GM19099 (cell line): ENCODE results near the gene RPS6KA6.

Experiments
- POLR2A ChIP-seq: IDR thresholded peaks from 3 replicates; pipeline ENCODE4 v1.6.1; 2011; ENCODE audit warnings: low read depth; ENCODE audit not compliant: insufficient read length; ENCODE audit errors: extremely low read depth

RPS6KA6 gene

DNA sequence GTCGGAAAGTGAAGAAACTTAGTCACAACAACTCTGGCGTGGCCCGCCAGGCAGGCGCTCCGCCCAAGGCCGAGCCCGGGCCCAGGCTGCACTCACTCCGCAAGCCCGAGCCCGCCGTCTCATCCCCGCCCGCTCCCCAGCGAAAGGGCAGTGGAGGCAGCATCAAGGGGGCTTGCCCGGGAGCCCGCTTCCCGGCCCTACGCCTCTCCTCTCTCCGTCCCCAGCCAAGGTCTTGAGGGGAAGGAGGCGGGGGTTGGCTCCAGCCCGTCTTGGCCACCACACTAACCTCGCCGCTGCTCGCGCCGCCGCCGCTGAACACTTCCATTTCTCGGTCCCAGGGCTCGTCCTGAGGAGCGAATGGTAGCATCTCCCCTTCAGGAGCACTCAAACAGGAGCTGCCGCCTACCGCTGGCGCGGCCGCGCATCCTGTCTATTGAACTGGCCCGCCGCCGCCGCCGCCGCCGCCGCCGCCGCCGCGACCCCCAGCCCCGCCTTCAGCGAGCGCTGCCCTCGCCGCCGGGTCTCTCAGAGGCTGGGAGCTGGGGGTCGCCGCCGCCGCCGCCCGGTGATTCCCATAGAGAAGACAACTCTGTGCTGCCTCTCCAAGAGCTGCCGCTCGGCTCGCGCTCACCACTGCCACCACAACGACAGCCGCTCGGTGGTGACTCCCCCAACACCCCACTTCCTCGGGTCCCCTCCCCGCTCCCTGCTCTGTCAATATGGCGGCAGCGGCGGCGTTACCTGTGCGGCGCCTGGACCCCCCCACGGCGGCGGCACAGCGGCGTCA lies at the start of gene RPS6KA6:
Gene RPS6KA6, minus strand, starts transcription at position 667 of the 787 bp plus-strand sequence. Its CDS starts 300 bp downstream, at position 367.
- TF ChIP-seq POLR2A: no peak

- TF ChIP-seq POLR2A: no peak
Observed at GRCh38 chrX:84224741-84225140, 36.7 kb upstream of the RPS6KA6 start.

DNA sequence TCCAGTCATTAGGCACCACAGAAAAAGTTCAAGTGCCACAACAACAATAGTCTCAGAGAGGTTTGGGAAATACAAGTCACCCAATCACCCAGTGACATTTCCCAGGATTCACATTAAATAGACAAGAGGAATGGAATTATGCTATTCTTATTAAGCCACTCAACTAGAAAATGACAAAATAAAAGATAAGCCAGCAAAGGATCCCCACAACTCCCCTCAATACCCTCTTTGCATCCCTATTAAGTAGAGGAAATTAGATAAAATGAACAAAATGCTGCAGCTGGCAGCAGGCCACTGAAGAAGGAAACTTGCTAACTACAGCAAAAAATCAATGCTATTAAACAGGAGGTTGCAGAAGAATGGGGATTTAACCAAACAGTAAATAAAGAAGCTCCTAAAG lies 35.3 kb upstream of the RPS6KA6 start:
- no peak for TF ChIP-seq POLR2A

DNA sequence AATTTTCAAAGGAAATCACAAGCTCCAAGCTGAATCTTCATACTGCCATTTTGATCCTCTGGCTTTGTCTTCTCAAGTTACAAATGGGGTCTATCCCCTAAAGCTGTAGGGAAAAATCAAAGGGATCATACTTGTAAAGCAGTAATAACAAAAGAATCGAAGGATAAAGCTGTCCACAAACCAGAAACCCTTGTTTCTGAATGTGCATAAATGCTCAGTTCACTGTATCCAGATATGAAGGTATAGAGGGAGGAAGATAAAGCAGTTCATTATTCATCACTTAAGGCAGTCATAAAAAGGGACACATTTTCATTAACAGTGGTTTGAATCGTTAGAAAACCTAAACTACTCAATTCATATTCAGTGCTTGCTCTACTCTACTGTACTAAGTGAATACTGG lies 33.2 kb upstream of the RPS6KA6 start:
- TF ChIP-seq POLR2A: no peak

DNA sequence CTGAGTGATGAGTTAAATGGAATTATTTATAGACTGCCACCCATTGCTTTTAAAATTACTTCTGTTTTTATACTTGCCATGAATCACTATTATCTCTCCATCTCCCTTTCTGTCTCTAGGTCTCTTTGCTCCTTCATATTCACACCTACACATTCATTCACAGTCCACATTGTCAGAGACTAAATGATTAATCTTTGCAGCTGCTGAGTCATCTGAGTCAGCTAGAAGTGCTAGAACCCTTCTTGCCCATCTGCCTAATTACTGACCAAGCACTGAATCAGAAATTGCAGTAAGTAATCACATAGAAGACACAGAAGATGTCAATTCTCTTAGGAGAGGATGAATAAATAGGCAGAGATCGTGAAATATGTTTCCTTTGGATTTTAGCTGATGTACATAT lies 31.6 kb upstream of the RPS6KA6 start:
- no peak for TF ChIP-seq POLR2A

GRCh38 chrX:84218726-84219125 lies 30.7 kb upstream of the RPS6KA6 start:
- no peak for TF ChIP-seq POLR2A

GRCh38 chrX:84216881-84217280 lies 28.9 kb upstream of the RPS6KA6 start:
- TF ChIP-seq POLR2A: no peak

DNA sequence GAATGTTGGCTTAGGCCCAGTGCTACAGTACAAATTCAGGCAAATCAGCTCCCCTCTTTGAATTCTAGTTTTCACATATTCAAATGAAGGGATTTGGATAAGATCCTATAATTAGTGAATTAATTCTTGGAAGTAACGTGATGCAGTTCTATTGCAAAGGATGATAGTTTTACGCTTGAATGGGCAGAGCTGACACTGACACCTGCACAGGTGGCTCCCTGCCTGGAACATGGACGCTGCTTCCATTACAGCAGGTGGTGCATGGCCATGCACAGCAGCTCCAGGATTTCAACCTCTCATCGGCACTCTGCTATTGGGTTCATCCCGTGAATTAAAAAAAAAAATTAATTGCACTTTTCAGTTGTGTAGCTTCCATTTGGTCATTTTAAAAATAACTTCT lies 28.4 kb upstream of the RPS6KA6 start:
- no peak for TF ChIP-seq POLR2A

DNA sequence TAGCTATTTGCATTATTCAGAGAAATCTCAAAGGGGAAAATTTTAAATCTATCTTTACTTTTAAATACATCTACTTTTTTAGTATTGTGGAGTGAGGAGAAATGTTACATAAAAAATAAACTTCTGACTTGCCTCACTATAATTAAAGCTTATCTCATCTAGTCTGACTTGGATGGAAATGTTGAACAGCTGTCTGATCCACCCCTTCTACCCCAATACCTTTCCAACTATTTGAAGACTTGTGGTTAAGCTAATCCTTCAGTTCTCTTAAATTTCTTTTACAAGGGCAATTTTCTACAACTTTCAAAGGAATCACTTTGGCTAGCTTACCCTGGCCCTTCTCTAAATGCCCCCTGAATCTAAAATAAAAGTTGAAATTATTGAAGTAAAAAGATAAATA lies 17.3 kb upstream of the RPS6KA6 start:
- TF ChIP-seq POLR2A: no peak

DNA sequence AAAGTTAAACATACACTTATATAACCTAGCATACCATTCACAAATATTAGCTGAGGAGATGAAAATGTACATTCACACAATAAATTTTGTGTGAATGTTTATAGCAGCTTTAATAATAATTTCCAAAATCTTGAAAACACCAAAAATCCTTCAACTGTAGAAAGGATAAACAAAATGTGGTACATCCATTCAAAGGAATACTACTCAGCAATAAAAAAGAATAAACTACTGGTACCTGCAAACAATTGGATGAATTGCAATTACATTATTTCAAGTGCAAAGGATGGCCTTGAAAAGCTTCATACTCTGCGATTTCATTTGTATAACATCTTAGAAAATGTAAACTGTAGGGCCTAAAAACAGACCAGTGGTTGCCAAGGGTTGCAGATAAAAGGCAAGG lies 11.7 kb upstream of the RPS6KA6 start:
- TF ChIP-seq POLR2A: no peak

DNA sequence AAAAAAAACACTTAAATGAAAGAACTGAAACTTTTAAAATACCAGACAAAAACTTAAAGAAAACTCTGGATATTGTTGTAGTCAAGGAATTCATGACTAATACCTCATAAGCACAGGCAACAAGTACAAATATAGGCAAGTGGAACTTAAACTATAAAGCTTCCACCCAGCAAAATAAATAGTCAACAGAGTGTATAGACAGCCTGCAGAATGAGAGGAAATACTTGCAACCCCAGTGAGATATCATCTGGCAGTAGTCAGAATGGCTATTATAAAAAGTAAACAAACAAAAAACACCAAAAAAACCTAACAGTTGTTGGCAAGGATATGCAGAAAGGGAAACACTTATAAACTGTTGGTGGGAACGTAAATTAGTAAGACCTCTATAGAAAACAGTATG lies 9.6 kb upstream of the RPS6KA6 start:
- no peak for TF ChIP-seq POLR2A

DNA sequence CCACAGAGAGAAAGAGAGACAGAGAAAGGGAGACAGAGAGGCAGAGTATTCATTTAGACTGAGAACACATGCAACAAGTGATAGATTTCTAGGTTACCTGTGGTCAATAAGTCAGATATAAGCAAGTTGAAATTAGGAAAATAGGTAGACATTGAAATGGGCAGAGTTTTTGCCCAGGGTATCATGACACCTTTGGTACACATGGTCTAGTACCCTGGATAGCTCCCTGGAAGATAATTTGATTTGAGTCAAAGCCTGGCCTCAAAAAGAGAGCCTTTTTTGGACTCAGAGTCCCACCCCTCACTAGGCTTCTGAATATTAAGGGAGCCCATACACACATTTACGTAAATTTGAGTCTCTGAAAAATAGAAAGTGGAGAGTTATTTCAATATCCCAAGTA lies 4.0 kb upstream of the RPS6KA6 start:
- no peak for TF ChIP-seq POLR2A

DNA sequence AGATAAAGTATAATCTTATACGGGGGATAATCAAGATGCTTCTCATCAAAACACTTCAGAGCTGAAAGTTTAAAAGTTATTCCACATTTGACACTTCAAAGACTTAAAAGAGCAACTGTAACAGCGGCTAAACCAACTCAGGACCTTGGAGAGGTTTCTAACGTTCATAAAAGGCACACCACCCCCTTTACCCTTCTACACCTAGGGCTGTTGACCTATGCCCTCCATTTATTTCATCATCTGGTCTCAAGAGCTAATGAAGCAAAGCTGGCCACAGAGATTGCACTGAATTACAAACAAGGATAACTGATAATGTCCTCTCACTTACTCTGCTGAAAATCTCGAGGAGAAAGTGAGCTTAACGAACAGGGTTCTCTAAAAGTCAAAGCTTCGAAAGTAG lies 1.1 kb upstream of the RPS6KA6 start:
- no peak for TF ChIP-seq POLR2A

GRCh38 chrX:84188320-84188834 lies 378 bp upstream of the RPS6KA6 start:
- TF ChIP-seq POLR2A: no peak

DNA sequence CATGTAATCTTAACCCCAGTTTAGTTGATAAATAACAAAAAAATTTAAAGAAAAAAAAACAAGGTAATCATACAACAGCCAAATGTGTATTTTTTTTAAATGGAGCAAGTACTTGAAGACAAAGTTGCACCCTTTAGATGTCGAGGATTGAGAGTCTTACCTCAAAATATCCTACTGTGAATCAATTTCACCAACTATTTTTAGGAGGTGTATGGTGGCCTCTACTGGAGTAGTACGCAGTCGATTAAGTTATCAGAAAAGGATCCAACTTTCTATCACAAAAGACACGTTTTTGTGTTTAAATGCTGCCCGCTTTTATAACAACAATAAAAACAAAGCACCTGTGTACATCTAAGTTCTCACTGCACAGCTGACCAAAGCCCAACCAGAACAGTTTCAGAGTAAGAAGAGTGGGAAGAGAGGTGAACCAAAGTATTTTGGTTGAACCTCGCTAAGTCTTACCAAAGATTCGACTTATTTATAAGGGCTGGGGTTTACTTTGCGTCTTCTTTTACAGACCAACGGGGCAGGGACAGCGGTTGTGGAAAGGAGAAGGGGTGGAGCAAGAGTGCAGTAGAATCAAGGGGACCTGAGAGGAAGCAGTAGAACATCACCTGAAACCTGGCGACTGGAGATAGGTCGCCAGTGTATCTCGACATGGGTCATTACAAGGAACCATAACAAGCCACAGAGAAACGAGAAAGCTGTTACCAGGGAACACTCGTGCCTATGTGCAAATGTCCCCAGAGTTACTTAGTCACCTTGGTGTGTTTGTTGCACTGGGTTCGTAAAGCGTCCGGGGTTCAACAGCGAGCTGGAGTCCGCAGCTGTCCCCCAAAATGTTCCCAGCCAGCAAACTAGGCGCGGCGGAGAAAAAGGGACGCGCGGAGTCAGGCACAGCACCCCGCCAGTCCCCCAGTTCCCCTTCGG lies 1.1 kb downstream of the RPS6KA6 start:
- TF ChIP-seq POLR2A: no peak

GRCh38 chrX:84182516-84182915 lies 5.5 kb downstream of the RPS6KA6 start:
- TF ChIP-seq POLR2A: no peak

GRCh38 chrX:84175958-84176357 lies 12.0 kb downstream of the RPS6KA6 start:
- no peak for TF ChIP-seq POLR2A

GRCh38 chrX:84175274-84175673 lies 12.7 kb downstream of the RPS6KA6 start:
- no peak for TF ChIP-seq POLR2A
